ENCODE measurements around the gene KRT39.

GRCh38 chr17:40947929-40948328, 18.8 kb downstream of the KRT39 start:
- TF ChIP-seq, protein P1, sequence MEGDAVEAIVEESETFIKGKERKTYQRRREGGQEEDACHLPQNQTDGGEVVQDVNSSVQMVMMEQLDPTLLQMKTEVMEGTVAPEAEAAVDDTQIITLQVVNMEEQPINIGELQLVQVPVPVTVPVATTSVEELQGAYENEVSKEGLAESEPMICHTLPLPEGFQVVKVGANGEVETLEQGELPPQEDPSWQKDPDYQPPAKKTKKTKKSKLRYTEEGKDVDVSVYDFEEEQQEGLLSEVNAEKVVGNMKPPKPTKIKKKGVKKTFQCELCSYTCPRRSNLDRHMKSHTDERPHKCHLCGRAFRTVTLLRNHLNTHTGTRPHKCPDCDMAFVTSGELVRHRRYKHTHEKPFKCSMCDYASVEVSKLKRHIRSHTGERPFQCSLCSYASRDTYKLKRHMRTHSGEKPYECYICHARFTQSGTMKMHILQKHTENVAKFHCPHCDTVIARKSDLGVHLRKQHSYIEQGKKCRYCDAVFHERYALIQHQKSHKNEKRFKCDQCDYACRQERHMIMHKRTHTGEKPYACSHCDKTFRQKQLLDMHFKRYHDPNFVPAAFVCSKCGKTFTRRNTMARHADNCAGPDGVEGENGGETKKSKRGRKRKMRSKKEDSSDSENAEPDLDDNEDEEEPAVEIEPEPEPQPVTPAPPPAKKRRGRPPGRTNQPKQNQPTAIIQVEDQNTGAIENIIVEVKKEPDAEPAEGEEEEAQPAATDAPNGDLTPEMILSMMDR (IDR thresholded peaks at IDR 0.05; ENCODE audit: low read depth, low read length, missing input control): no peak
- TF ChIP-seq TAF1 (conservative IDR thresholded peaks at IDR 0.05) (no peak), SP1 (IDR thresholded peaks at IDR 0.05) (no peak), ATF3 (IDR thresholded peaks at IDR 0.05) (no peak), JUND (IDR thresholded peaks at IDR 0.05) (no peak)
- TF ChIP-seq, protein P2, sequence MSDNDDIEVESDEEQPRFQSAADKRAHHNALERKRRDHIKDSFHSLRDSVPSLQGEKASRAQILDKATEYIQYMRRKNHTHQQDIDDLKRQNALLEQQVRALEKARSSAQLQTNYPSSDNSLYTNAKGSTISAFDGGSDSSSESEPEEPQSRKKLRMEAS (IDR thresholded peaks at IDR 0.05): no peak
